Measurements from ENCODE around the gene TUBGCP6.

The TUBGCP6 gene

DNA sequence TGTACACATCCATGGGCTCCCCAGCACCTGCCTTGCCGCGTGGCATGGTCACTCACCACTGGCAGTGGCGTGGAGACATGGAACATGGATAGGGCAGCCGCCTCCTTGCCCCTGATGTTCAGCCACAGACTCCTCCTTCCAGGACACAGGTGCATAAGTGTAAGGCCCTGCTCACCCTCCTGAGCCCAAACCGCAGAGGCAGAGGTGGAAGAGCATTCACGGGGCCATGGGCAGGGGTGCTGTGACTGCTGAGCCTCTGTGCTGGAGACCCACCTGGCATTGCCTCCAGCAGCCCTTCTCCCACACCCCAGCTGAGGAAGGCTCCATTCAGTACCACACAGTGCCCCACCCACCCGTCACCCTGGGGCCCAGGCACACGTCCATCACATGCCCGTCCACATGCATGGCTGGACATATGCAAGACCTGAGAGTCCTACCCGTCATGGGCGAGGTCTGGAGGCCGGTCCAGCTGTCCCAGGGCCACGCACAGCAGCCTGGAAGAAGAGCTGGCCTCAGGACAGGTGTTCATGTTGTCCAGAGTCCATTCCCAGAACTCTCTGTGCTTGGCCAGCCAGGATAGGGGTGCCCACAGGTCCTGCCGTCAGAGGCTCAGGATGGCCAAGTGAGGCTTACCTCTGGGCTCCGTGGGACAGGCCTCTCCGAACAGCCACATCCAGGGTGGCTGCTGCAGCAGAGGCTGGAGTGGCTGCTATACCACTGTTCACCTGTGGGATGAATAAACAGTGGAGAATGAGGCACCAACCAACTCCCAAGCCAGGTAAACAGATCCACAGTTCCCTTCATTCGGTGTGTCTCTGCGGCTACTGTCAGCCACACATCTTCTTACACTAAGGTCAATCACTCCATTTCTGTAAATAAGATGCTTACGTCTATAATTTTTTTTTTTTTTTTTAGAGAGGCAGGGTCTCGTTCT lies 1.7 kb upstream of the TUBGCP6 start:
- no peak for DNase-seq (ENCODE audit: insufficient read length, low spot score)
- no peak for TF ChIP-seq POLR2AphosphoS5 (IDR thresholded peaks at IDR 0.05; ENCODE audit: low read depth, low read length)
- TF ChIP-seq POLR2A (IDR thresholded peaks at IDR 0.05; ENCODE audit: low read depth, low read length): peak; percentile 13; the same call in 1 of the 2 replicates
- FAIRE-seq: no peak

- DNase-seq (ENCODE audit: insufficient read length, low spot score) (no peak), FAIRE-seq (no peak)
These were observed 620 bp upstream of the TUBGCP6 start for GRCh38 chr22:50245214-50246072.

GRCh38 chr22:50243685-50244419 lies 971 bp downstream of the TUBGCP6 start:
- FAIRE-seq: no peak
- no peak for DNase-seq (ENCODE audit: insufficient read length, low spot score)

More at GRCh38 chr22:50245214-50246072, 620 bp upstream of the TUBGCP6 start:
- TF ChIP-seq POU2F2 (IDR thresholded peaks at IDR 0.05; ENCODE audit: low read depth, low read length) (no peak), POLR2AphosphoS5 (IDR thresholded peaks at IDR 0.05; ENCODE audit: low read depth, low read length) (no peak; the same call in 1 of the 2 replicates), PAX5 (IDR thresholded peaks at IDR 0.05; ENCODE audit: insufficient read depth, low read length, severe bottlenecking) (no peak), SPI1 (IDR thresholded peaks at IDR 0.05; ENCODE audit: low read depth, low read length) (no peak), POLR2A (IDR thresholded peaks at IDR 0.05; ENCODE audit: low read depth, low read length) (no peak), TAF1 (IDR thresholded peaks at IDR 0.05; ENCODE audit: low read depth, low read length) (no peak)

GRCh38 chr22:50242406-50242949 lies 2.3 kb downstream of the TUBGCP6 start:
- FAIRE-seq (peak; percentile 20), DNase-seq (ENCODE audit: insufficient read length, low spot score) (no peak)
- TF ChIP-seq POLR2A (IDR thresholded peaks at IDR 0.05; ENCODE audit: low read depth, low read length) (no peak), PAX5 (IDR thresholded peaks at IDR 0.05; ENCODE audit: insufficient read depth, low read length, severe bottlenecking) (no peak)

More at GRCh38 chr22:50243685-50244419, 971 bp downstream of the TUBGCP6 start:
- TF ChIP-seq SPI1 (IDR thresholded peaks at IDR 0.05; ENCODE audit: low read depth, low read length): no peak
- no peak for TF ChIP-seq POLR2AphosphoS5 (IDR thresholded peaks at IDR 0.05; ENCODE audit: low read depth, low read length)

- no peak for DNase-seq (ENCODE audit: insufficient read length, low spot score)
- FAIRE-seq: no peak
- TF ChIP-seq POLR2AphosphoS5 (IDR thresholded peaks at IDR 0.05; ENCODE audit: low read depth, low read length): no peak
- TF ChIP-seq POLR2A (IDR thresholded peaks at IDR 0.05; ENCODE audit: low read depth, low read length): no peak
These were observed 6.1 kb downstream of the TUBGCP6 start for GRCh38 chr22:50238755-50239154.

- TF ChIP-seq POLR2A (IDR thresholded peaks at IDR 0.05; ENCODE audit: low read depth, low read length) (no peak), POU2F2 (IDR thresholded peaks at IDR 0.05; ENCODE audit: low read depth, low read length) (no peak), PAX5 (IDR thresholded peaks at IDR 0.05; ENCODE audit: insufficient read depth, low read length, severe bottlenecking) (no peak), TAF1 (IDR thresholded peaks at IDR 0.05; ENCODE audit: low read depth, low read length) (no peak), SPI1 (IDR thresholded peaks at IDR 0.05; ENCODE audit: low read depth, low read length) (no peak), POLR2AphosphoS5 (IDR thresholded peaks at IDR 0.05; ENCODE audit: low read depth, low read length) (no peak)
- FAIRE-seq (peak; percentile 48), DNase-seq (ENCODE audit: insufficient read length, low spot score) (no peak)
These were observed 8.0 kb downstream of the TUBGCP6 start for GRCh38 chr22:50236731-50237409.

- no peak for DNase-seq (ENCODE audit: insufficient read length, low spot score)
- FAIRE-seq: no peak
- TF ChIP-seq POU2F2 (IDR thresholded peaks at IDR 0.05; ENCODE audit: low read depth, low read length) (no peak), POLR2A (IDR thresholded peaks at IDR 0.05; ENCODE audit: low read depth, low read length) (no peak), POLR2AphosphoS5 (IDR thresholded peaks at IDR 0.05; ENCODE audit: low read depth, low read length) (no peak), TAF1 (IDR thresholded peaks at IDR 0.05; ENCODE audit: low read depth, low read length) (no peak), PAX5 (IDR thresholded peaks at IDR 0.05; ENCODE audit: insufficient read depth, low read length, severe bottlenecking) (no peak), SPI1 (IDR thresholded peaks at IDR 0.05; ENCODE audit: low read depth, low read length) (no peak)
These were observed 11.6 kb downstream of the TUBGCP6 start for GRCh38 chr22:50233223-50233622.

GRCh38 chr22:50232481-50233151 lies 12.2 kb downstream of the TUBGCP6 start:
- TF ChIP-seq TAF1 (IDR thresholded peaks at IDR 0.05; ENCODE audit: low read depth, low read length) (no peak), POLR2A (IDR thresholded peaks at IDR 0.05; ENCODE audit: low read depth, low read length) (no peak), POU2F2 (IDR thresholded peaks at IDR 0.05; ENCODE audit: low read depth, low read length) (no peak), SPI1 (IDR thresholded peaks at IDR 0.05; ENCODE audit: low read depth, low read length) (no peak), PAX5 (IDR thresholded peaks at IDR 0.05; ENCODE audit: insufficient read depth, low read length, severe bottlenecking) (no peak), POLR2AphosphoS5 (IDR thresholded peaks at IDR 0.05; ENCODE audit: low read depth, low read length) (no peak)
- DNase-seq (ENCODE audit: insufficient read length, low spot score) (no peak), FAIRE-seq (no peak)
